WI38 (cell line): Measurements from ENCODE around the gene PPP1R11.

Source experiments
- H3K4me3 ChIP-seq: 2 replicates; pipeline ENCODE4 v1.5.1; 2011; ENCODE audit warnings: low read depth, mild to moderate bottlenecking, control low read depth, low read length
- CTCF ChIP-seq: IDR thresholded peaks from 2 replicates; pipeline ENCODE4 v1.5.1; 2012; ENCODE audit warnings: low read depth, mild to moderate bottlenecking, control low read depth, low read length

Gene PPP1R11

GRCh38 chr6:30044630-30045029, 22.4 kb upstream of the PPP1R11 start:
- no peak overlapping the region for H3K4me3 ChIP-seq
- TF ChIP-seq CTCF: no peak

- no peak overlapping the region for H3K4me3 ChIP-seq
- TF ChIP-seq CTCF: no peak
Measured at GRCh38 chr6:30047220-30047619, 19.8 kb upstream of the PPP1R11 start.

- TF ChIP-seq CTCF: no peak
- H3K4me3 ChIP-seq: no peak overlapping the region
Measured at GRCh38 chr6:30053682-30054081, 13.3 kb upstream of the PPP1R11 start.

- no peak for TF ChIP-seq CTCF
- H3K4me3 ChIP-seq: no peak overlapping the region
Measured at GRCh38 chr6:30055513-30055912, 11.5 kb upstream of the PPP1R11 start.

GRCh38 chr6:30060606-30061091, 6.3 kb upstream of the PPP1R11 start:
- TF ChIP-seq CTCF: no peak
- peak overlapping the region; percentile 87 for H3K4me3 ChIP-seq

- TF ChIP-seq CTCF: no peak
- H3K4me3 ChIP-seq: peak within 1 kb of the TSS; percentile 87
Measured at GRCh38 chr6:30061092-30061857, 5.7 kb upstream of the PPP1R11 start, which contains the start of gene POLR1H. POLR1H (plus strand) TSS chr6:30061265; CDS start chr6:30061525, 260 bp downstream.

- H3K4me3 ChIP-seq: peak overlapping the region; percentile 87
- no peak for TF ChIP-seq CTCF
Measured at GRCh38 chr6:30061858-30062458, 5.0 kb upstream of the PPP1R11 start.
